Mucosa of descending colon (tissue), 3 donors: Measurements from ENCODE around the gene EHBP1. TPM values are rescaled to one million over a fixed set of nuclear protein-coding genes. Genes with fewer than 3 reads are reported as not detected.

ENCODE experiments used
- ATAC-seq: fragments of 200-7000 bp; cut with Tn5 transposase; one replicate; pipeline ENCODE4 v1.9.1; 2020; ENCODE audit warnings: mild to moderate bottlenecking, moderate library complexity
- DNase-seq, 3 donors: peaks; one replicate each; pipeline ENCODE4 v3.0.0-alpha.2; 2020
- H3K36me3 ChIP-seq: fragments of 200-600 bp; one replicate; pipeline ENCODE4 v1.8.0; 2021; ENCODE audit warnings: low read depth, mild to moderate bottlenecking
- H3K4me1 ChIP-seq: fragments of 200-600 bp; one replicate; pipeline ENCODE4 v1.8.0; 2021; ENCODE audit warnings: low read depth, mild to moderate bottlenecking
- H3K4me3 ChIP-seq: fragments of 200-600 bp; one replicate; pipeline ENCODE4 v1.8.0; 2021; ENCODE audit warnings: mild to moderate bottlenecking
- H3K9me3 ChIP-seq: fragments of 200-600 bp; one replicate; pipeline ENCODE4 v1.8.0; 2021; ENCODE audit warnings: mild to moderate bottlenecking
- intact Hi-C, 2 donors: fragments of 100-400 bp; cut with DNase I in 1 of 2; cut with micrococcal nuclease in 1 of 2; formaldehyde crosslinking; loops; one replicate each; pipeline versions ENCODE4 v1.11.0 to v1.11.1; 2022; cut with DNase I, micrococcal nuclease
- total RNA-seq, 3 donors: library from RNA; stranded (reverse); fragmentation: NEBNext Ultra II Directional in 2 of 3; extraction: Animal tissue kit (Norgen Biotek cat#: 25700) in 2 of 3; gene quantifications; one replicate each; pipeline versions ENCODE4 v1.2.1 to v1.2.4, GENCODE V29; 2021 to 2023
- TF ChIP-seq, protein P1 (sequence below): fragments of 200-600 bp; IDR thresholded peaks from one replicate; pipeline ENCODE4 v1.8.0; 2022; ENCODE audit warnings: antibody characterized with exemption, mild to moderate bottlenecking
- donor health status: DM: no; HTN: no; CAD: no; lungs with moderate emphysema.
- donor health status: DM: no; HTN: no; CAD: no.
- donor health status: DM: no; HTN: yes; CAD: no.

Gene EHBP1
- total RNA-seq, 3 donors from 2014 or later, result 26.9 to 136 (median 28.2) TPM

DNA sequence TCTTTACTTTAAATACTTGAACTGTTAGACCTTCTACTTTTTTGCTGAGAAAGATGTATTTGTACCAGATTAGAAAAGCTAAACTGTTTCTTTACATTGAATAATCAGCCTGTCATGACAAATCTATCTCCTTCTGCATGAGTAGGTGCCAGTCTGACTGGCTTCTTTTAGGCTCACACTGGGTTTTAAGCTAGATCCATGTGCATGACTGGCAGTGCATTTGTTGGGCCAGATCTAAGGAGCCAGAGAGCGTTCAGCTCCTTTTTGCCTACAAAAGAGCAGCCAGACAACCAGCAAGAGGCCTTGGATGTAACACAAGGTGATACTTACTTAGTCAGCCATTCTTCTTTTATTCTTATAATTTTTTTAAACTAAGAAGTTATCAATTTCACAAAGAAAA, 263.2 kb downstream of the EHBP1 start:
- Histone ChIP-seq H3K4me3 (no peak overlapping the region), H3K4me1 (no peaks in the 10 kb centered on the region), H3K9me3 (no peaks in the 10 kb centered on the region), H3K36me3 (no peaks in the 10 kb centered on the region)
- ATAC-seq (no peak), DNase-seq (no peak)
- TF ChIP-seq, protein P1, sequence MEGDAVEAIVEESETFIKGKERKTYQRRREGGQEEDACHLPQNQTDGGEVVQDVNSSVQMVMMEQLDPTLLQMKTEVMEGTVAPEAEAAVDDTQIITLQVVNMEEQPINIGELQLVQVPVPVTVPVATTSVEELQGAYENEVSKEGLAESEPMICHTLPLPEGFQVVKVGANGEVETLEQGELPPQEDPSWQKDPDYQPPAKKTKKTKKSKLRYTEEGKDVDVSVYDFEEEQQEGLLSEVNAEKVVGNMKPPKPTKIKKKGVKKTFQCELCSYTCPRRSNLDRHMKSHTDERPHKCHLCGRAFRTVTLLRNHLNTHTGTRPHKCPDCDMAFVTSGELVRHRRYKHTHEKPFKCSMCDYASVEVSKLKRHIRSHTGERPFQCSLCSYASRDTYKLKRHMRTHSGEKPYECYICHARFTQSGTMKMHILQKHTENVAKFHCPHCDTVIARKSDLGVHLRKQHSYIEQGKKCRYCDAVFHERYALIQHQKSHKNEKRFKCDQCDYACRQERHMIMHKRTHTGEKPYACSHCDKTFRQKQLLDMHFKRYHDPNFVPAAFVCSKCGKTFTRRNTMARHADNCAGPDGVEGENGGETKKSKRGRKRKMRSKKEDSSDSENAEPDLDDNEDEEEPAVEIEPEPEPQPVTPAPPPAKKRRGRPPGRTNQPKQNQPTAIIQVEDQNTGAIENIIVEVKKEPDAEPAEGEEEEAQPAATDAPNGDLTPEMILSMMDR, result no peak
- intact Hi-C loops, result no loop called here

DNA sequence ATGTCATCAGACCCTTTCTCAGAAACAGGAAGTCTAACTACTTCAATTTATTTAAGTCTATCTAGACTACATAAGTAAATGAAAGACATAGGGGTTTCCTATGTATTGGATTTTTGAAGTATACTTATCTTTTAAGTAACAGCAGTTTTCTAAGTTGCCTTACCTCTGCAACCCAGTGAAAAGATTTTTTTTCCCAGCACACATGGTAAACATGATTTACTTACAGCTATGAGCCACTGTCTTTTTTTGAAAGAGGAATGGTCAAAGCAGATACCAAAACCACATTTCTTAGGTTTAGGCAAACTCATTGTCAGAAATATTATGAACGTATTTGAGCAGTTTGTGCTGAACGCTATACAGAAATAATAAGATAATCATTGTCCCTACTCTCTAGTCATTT, 266.4 kb downstream of the EHBP1 start:
- DNase-seq (no peak), ATAC-seq (no peak)
- Histone ChIP-seq H3K4me3 (no peak overlapping the region), H3K4me1 (no peaks in the 10 kb centered on the region), H3K36me3 (no peaks in the 10 kb centered on the region), H3K9me3 (no peaks in the 10 kb centered on the region)
- intact Hi-C loops, result no loop called here
- TF ChIP-seq, protein P1, result no peak

DNA sequence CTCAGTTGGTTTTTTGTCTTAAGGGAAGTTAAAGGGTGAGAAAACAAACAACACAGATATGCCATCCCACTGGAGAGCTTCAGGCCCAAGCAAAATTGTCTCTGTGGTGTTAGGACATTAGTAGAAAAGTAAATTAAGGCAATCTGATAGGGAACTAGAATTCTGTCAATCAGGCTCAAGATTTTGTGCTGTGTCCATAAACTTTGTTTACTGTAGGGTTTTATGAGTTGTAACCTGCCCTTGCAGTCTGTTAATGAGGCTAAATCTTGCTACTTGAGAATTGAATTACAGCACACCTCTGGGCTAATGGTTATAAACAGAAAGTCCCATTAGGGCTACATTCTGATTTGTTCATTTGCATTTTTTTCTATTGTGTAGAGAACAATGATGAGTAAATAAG, 267.1 kb downstream of the EHBP1 start:
- ATAC-seq (no peak), DNase-seq (no peak)
- intact Hi-C loops, result no loop called here
- no peaks in the 10 kb centered on the region for H3K9me3 ChIP-seq
- H3K4me3 ChIP-seq, result no peak overlapping the region
- H3K36me3 ChIP-seq, result no peaks in the 10 kb centered on the region
- no peaks in the 10 kb centered on the region for H3K4me1 ChIP-seq
- TF ChIP-seq, protein P1, result no peak

DNA sequence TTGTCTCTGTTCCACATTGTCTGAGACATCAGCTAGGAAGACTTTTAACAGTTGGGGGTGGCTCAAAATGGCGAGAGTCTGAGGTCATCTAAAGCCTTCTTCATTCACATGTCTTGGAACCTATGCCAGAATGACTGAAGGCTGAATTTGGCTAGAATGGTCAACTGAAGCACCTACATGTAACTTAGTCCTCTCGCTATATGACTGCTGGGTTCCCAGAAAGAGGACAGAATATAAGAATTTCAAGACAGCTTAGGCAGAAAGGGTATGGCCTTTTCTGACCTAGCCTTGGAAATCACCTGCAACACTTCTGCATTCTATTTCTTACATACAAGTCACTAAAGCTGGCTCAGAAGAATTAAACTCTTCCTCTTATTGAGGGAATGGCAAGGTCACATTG, 269.5 kb downstream of the EHBP1 start:
- Histone ChIP-seq H3K9me3 (no peaks in the 10 kb centered on the region), H3K4me1 (no peaks in the 10 kb centered on the region), H3K4me3 (no peak overlapping the region), H3K36me3 (no peaks in the 10 kb centered on the region)
- no peak for DNase-seq
- TF ChIP-seq, protein P1, result no peak
- no peak for ATAC-seq
- intact Hi-C loops, result no loop called here

DNA sequence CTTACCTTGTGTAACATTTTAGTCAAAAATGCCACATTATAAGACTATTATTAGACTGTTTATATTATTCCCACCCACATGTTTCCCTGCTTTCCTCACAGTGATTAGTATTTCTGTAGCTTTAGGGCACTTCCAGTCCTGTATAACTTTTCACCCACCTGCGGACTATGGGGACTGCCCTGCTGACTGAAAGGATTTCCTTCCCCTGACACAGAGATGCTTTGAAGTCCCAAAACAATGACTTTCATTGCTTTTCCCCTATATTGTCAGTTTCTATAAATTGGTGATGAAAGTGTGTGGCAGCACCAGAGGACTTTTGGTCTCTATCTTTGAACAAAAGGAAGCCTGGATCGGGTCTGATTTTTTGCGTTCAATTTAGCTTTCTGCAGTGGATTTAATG, 286.1 kb downstream of the EHBP1 start:
- no peak overlapping the region for H3K4me3 ChIP-seq
- intact Hi-C loops, result no loop called here
- no peaks in the 10 kb centered on the region for H3K4me1 ChIP-seq
- DNase-seq (no peak), ATAC-seq (no peak)
- no peaks in the 10 kb centered on the region for H3K9me3 ChIP-seq
- TF ChIP-seq, protein P1, result no peak
- H3K36me3 ChIP-seq, result no peaks in the 10 kb centered on the region

DNA sequence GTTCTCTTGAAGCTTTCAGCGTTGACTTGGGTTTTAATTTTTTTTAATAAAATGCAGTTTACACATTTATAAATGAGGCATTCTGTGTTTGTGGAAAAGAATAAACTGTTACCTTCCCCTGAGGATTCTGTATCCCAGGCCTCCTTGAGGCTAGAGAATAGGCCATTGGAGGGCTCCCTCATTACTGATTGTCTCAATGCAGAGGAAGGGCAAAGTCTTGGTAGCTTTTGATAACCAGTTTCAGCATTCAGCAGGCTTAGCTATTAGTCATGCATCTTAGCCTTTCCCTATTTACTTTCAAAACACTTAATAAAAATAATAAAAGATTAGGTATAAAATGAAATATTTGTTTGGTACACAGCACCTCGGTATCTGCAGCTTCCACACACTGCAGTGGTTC, 287.0 kb downstream of the EHBP1 start:
- intact Hi-C loops, result no loop called here
- ATAC-seq, result no peak
- H3K36me3 ChIP-seq, result no peaks in the 10 kb centered on the region
- H3K4me1 ChIP-seq, result no peaks in the 10 kb centered on the region
- H3K4me3 ChIP-seq, result no peak overlapping the region
- DNase-seq, result no peak
- no peaks in the 10 kb centered on the region for H3K9me3 ChIP-seq
- TF ChIP-seq, protein P1, result no peak
